ENCODE results near the gene PRAMEF27. TPM values are rescaled to one million over a fixed set of nuclear protein-coding genes. Genes with fewer than 3 reads are reported as not detected.
"Not testable (repeated sequence)": the region's sequence is repeated elsewhere in the genome, so short reads cannot be mapped to it uniquely, and the experiment has no call there.

Gene PRAMEF27
- total RNA-seq, result not detected

- DNase-seq, result not testable (repeated sequence)
Measured at GRCh38 chr1:13056475-13056874, at the start of gene PRAMEF27. Gene PRAMEF27, minus strand, starts transcription at chr1:13056575. Its CDS starts 2,916 bp downstream, at chr1:13053659.

- not testable (repeated sequence) for DNase-seq
Measured at GRCh38 chr1:13070474-13070873, 14.1 kb upstream of the PRAMEF27 start, which contains the start of gene PRAMEF25. Gene PRAMEF25, plus strand, starts transcription at chr1:13070774. Its CDS starts 2,920 bp downstream, at chr1:13073694.

GRCh38 chr1:13019846-13020245 is 36.5 kb downstream of the PRAMEF27 start:
- DNase-seq, result not testable (repeated sequence)

- DNase-seq, result not testable (repeated sequence)
Measured at GRCh38 chr1:13011932-13012331, 44.4 kb downstream of the PRAMEF27 start.

- not testable (repeated sequence) for DNase-seq
Measured at GRCh38 chr1:13009348-13009747, 47.0 kb downstream of the PRAMEF27 start.

- DNase-seq, result not testable (repeated sequence)
Measured at GRCh38 chr1:13005732-13006131, 50.6 kb downstream of the PRAMEF27 start.

Other genes with a start within 250 kb of the PRAMEF27 start
- not detected for gene PRAMEF11, start 225.2 kb downstream of the PRAMEF27 start, total RNA-seq
- not detected for gene HNRNPCL1, start 207.9 kb downstream of the PRAMEF27 start, total RNA-seq
- not detected for gene PRAMEF2, start 199.5 kb downstream of the PRAMEF27 start, total RNA-seq
- not detected for gene PRAMEF4, start 170.4 kb downstream of the PRAMEF27 start, total RNA-seq
- gene PRAMEF10, start 158.3 kb downstream of the PRAMEF27 start, total RNA-seq, result not detected
- not detected for gene PRAMEF7, start 140.0 kb downstream of the PRAMEF27 start, total RNA-seq
- not detected for gene PRAMEF6, start 109.0 kb downstream of the PRAMEF27 start, total RNA-seq
- gene HNRNPCL3, start 4.2 kb upstream of the PRAMEF27 start, total RNA-seq, result not detected
- gene PRAMEF25, start 14.2 kb upstream of the PRAMEF27 start, total RNA-seq, result not detected
- gene HNRNPCL2, start 60.3 kb upstream of the PRAMEF27 start, total RNA-seq, result not detected
- not detected for gene PRAMEF26, start 99.4 kb upstream of the PRAMEF27 start, total RNA-seq
- not detected for gene HNRNPCL4, start 109.1 kb upstream of the PRAMEF27 start, total RNA-seq
- not detected for gene PRAMEF9, start 115.3 kb upstream of the PRAMEF27 start, total RNA-seq
- gene PRAMEF13, start 144.8 kb upstream of the PRAMEF27 start, total RNA-seq, result not detected
- not detected for gene PRAMEF18, start 169.6 kb upstream of the PRAMEF27 start, total RNA-seq
- not detected for gene PRAMEF5, start 197.6 kb upstream of the PRAMEF27 start, total RNA-seq
- gene PRAMEF8, start 228.6 kb upstream of the PRAMEF27 start, total RNA-seq, result not detected
- not detected for gene PRAMEF33, start 247.0 kb upstream of the PRAMEF27 start, total RNA-seq

Data from occipital lobe (tissue), 2 donors.